HG03565 (cell line): Measurements from ENCODE around the gene DAD1.

Experiments
- ATAC-seq: cut with Tn5 transposase; IDR thresholded peaks from one replicate; pipeline ENCODE4 v1.9.1; 2021; ENCODE audit warnings: mild to moderate bottlenecking, moderate library complexity; ENCODE audit not compliant: unreplicated experiment

DAD1 gene

DNA sequence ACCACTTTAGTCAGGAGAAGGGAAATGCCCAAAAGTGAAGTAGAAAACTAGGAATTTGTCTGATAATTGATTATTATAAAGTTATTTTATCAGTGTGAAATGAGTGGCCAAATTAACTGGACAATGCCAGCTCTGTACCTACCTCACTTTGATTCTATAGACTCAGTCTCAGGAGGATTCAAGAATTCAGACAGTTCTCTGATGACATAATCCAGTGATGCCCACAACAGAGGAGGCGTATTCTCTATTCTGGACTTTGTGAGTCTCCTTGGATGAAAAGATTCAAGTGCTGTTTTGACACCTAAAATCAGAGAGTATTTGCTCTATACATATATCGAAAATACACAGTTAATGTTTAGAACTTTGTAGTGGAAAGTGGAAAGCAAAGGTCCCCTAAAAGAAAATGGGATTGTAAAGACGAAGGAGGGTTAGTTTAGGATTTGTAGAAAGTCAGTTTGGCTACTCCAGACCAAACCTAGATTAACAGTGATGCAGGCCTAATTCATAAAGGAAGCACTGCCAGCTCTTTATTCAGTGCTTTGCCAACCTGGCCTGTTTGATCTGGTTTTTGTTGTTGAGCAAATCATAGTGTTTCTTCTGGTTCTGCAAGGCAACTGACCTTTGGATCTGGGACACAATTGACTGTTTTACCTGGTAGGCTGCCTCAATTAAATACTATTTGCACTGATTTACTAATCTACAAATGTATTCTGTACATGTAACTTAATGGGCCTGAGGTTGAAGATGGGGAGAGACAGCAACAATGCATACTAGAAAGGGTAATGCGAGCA is 67.4 kb downstream of the DAD1 start:
- no peak for ATAC-seq

DNA sequence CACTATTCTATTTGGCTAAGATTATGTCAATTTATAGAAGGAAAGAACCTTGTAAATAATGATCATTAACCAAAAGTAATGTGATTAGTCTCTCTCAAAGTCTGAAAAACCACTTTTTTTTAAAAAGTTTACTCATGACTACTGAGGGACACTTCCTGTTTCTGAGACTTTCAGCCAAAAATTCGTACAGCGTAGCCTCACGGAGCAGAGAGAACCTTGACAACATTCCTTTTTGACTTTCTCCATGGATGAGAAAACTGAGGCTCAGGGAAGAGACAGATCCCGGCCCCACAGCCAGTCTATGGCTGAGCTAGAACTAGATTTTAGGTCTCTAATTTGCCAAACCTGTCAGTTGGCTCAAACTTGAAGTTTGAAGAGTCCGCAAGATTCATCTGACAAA is 68.2 kb downstream of the DAD1 start:
- no peak for ATAC-seq

DNA sequence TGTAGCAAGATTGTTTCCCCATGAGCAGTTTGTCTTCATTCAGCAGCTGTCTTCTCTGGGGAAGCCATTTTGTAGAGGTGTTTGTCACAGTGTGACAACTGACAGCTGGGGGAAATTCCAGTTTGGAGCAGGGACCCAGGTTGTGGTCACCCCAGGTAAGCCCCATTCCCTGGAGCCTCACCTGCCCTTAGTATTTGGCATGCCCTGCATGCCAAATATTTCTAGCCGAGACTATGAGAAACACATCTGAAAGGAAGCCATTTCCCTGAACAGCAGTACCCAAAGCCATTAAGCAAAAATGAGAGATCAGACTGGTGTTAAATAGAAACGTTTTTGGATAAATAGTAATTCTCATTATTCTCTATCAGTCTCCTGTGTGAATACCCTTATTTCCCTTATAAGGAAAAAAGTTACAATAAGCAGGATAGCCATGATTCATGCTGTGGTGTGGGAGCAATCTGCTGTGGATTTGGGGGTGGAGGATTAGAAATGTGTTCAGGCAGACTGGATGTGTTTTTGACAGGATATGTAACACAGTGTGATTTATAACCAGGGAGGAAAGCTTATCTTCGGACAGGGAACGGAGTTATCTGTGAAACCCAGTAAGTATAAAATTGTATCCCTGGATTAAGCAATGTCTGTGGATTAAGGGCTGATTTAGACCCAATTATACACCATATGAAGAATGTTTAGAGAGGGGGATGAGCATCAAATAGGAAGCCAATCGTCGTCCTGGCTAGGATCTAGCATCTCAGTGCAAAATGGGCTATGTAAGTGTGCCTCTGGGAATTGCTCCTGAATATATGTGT is 68.9 kb downstream of the DAD1 start:
- no peak for ATAC-seq

DNA sequence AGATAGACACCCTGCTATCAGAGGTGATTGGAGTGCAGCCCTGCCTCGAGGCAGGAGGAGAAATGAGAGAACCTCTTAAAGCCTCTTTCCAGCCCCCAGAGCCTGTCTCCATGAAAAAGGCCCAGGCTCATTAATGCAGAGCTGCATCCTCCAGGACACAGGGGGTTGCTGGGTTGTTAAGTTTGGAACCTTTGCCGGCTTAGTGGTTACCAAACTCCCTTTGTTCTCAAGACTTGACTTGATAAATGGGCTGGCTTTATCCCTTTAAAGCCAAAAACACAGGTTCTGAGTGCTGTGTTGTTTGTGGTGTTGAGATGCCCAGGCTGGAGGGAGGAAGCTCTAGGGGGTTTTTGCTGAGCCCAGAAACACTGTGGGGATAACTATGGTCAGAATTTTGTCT is 71.0 kb downstream of the DAD1 start:
- no peak for ATAC-seq

DNA sequence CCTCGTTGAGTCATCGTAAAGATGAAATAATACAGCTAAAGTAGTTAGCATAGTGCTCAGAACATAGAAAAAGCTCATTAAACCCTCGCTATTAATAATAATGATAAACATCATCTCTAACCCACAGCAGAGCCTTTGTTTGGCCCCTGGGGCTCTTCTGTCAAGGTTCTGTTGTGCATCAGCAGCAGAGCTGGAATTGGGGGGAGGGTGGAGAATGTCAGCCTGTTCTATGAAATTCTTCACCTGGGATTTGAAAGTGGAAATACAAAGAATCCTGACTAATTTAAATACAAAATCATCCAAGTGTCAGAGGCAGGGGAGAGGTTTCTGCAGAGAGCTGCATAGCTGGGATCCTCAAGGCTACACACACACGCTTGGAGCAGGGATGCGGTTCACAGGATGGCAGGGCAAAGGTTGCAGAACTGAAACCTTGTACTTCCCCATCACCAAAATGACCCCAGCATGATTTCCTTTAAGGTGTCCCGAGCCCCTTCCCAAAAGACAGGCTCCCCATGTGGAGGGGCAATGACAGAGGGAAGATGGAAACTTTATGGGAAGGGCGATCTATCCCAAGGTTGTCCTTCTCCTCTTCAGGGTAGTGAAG is 71.8 kb downstream of the DAD1 start:
- ATAC-seq: no peak

DNA sequence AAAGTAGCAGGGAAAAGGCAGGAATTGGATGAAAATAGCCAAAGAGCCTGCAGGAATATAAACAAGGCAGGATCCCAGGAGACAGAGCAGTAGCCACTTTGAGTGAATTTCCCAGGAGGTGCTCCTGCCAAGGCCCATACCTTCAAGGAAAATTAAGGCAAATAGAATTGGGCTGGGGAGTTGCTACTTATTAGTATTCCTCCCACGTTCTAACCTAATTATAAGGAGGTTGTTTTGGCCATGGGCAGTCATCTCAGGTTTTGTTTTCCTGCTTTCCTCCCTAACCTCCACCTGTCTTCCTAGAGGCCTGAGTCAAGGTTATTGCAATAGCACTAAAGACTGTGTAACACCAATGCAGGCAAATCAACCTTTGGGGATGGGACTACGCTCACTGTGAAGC is 73.1 kb downstream of the DAD1 start:
- ATAC-seq: no peak
